ENCODE results near the gene PDE10A.

DNA sequence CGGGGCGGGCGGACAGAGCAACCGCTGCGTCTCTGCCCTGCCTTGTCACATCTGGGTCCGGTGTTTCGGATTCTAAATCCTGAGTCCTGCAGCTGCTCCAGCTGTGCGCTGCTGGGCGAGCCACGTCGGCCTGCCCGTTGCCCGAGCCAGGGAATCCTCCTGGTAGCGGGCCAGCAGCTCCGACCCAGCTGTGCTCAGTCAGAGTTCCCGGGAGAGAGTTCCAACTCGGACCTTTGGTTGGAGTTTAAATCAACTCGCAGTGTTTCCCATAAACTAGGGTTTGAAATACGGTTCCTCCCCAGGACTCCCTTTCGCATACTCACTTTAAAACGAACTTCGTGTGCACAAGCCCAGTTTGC, 315 bp upstream of the PDE10A start:
- TF ChIP-seq EZH2phosphoT487 (IDR thresholded peaks at IDR 0.05; ENCODE audit: low read depth, severe bottlenecking, unreplicated experiment): no peak
- TF ChIP-seq, protein P1, sequence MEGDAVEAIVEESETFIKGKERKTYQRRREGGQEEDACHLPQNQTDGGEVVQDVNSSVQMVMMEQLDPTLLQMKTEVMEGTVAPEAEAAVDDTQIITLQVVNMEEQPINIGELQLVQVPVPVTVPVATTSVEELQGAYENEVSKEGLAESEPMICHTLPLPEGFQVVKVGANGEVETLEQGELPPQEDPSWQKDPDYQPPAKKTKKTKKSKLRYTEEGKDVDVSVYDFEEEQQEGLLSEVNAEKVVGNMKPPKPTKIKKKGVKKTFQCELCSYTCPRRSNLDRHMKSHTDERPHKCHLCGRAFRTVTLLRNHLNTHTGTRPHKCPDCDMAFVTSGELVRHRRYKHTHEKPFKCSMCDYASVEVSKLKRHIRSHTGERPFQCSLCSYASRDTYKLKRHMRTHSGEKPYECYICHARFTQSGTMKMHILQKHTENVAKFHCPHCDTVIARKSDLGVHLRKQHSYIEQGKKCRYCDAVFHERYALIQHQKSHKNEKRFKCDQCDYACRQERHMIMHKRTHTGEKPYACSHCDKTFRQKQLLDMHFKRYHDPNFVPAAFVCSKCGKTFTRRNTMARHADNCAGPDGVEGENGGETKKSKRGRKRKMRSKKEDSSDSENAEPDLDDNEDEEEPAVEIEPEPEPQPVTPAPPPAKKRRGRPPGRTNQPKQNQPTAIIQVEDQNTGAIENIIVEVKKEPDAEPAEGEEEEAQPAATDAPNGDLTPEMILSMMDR (IDR thresholded peaks at IDR 0.05; ENCODE audit: poor library complexity): no peak
- no peak for TF ChIP-seq EZH2 (IDR thresholded peaks at IDR 0.05; ENCODE audit: borderline replicate concordance)
